Panc1 (cell line): ENCODE results near the gene KIF17.

Experiments used
- POLR2AphosphoS5 ChIP-seq: IDR thresholded peaks from 2 replicates; pipeline ENCODE4 v1.6.1; 2012; ENCODE audit warnings: mild to moderate bottlenecking, low read depth, low read length, moderate library complexity
- SIN3A ChIP-seq: IDR thresholded peaks from 2 replicates; pipeline ENCODE4 v1.6.1; 2012; ENCODE audit warnings: low read depth, mild to moderate bottlenecking, low read length, moderate library complexity, borderline replicate concordance; ENCODE audit not compliant: insufficient read depth
- TCF7L2 ChIP-seq: IDR thresholded peaks from 2 replicates; pipeline ENCODE4 v1.6.1; 2011; ENCODE audit warnings: mild to moderate bottlenecking, low read depth, low read length, inconsistent platforms
- TF ChIP-seq, protein P1 (sequence below): fragments of 450-650 bp; IDR thresholded peaks from 2 replicates; pipeline ENCODE4 v1.5.1; 2017; ENCODE audit warnings: mild to moderate bottlenecking

- TF ChIP-seq, protein P1, sequence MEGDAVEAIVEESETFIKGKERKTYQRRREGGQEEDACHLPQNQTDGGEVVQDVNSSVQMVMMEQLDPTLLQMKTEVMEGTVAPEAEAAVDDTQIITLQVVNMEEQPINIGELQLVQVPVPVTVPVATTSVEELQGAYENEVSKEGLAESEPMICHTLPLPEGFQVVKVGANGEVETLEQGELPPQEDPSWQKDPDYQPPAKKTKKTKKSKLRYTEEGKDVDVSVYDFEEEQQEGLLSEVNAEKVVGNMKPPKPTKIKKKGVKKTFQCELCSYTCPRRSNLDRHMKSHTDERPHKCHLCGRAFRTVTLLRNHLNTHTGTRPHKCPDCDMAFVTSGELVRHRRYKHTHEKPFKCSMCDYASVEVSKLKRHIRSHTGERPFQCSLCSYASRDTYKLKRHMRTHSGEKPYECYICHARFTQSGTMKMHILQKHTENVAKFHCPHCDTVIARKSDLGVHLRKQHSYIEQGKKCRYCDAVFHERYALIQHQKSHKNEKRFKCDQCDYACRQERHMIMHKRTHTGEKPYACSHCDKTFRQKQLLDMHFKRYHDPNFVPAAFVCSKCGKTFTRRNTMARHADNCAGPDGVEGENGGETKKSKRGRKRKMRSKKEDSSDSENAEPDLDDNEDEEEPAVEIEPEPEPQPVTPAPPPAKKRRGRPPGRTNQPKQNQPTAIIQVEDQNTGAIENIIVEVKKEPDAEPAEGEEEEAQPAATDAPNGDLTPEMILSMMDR: no peak
- no peak for TF ChIP-seq TCF7L2
- no peak for TF ChIP-seq SIN3A
- TF ChIP-seq POLR2AphosphoS5: no peak
These were observed 9.3 kb upstream of the KIF17 start for GRCh38 chr1:20726932-20727745.
